A673 (cell line): ENCODE data around the gene TNRC6C. TPM values are rescaled to one million over a fixed set of nuclear protein-coding genes. Genes with fewer than 3 reads are reported as not detected.

Experiments used
- BruUV-seq: library from RNA; stranded (reverse); fragments of 400-500 nt; replicated peaks from 2 replicates; lab custom pipeline; 2021; lab: Mats Ljungman, UMichigan
- CTCF ChIA-PET: fragments of 300-600 bp; sonication (Branson Sonifier 250); formaldehyde crosslinking; loops from one replicate; lab custom pipeline; 2022; ENCODE audit warnings: antibody characterized with exemption; lab: Charles Lee
- POLR2A ChIA-PET: fragments of 300-600 bp; sonication (Branson Sonifier 250); formaldehyde crosslinking; loops from one replicate; lab custom pipeline; 2022; ENCODE audit warnings: antibody characterized with exemption; ENCODE audit not compliant: low non-redundant PET; lab: Charles Lee
- DNase-seq: peaks from one replicate; pipeline ENCODE4 v3.0.0-alpha.2; 2015; ENCODE audit warnings: low spot score
- H3K27ac ChIP-seq: fragments of 200-600 bp; sonication (generic); 2 replicates; pipeline ENCODE4 v1.5.1; 2016; ENCODE audit warnings: mixed run types, low read depth, mild to moderate bottlenecking, mixed read lengths, antibody characterized with exemption, low read length; ENCODE audit not compliant: poor library complexity, severe bottlenecking
- H3K27me3 ChIP-seq: fragments of 200-600 bp; sonication (generic); replicated peaks from 2 replicates; pipeline ENCODE4 v1.6.1; 2017; ENCODE audit warnings: mixed run types, low read depth, mild to moderate bottlenecking, mixed read lengths, antibody characterized with exemption, low read length; ENCODE audit not compliant: insufficient read depth, poor library complexity
- H3K36me3 ChIP-seq: fragments of 200-600 bp; sonication (generic); 2 replicates; pipeline ENCODE4 v1.6.1; 2016; ENCODE audit warnings: mixed run types, mild to moderate bottlenecking, mixed read lengths, antibody characterized with exemption, low read length; ENCODE audit not compliant: insufficient read depth, poor library complexity, severe bottlenecking
- H3K4me1 ChIP-seq: fragments of 200-600 bp; sonication (generic); 2 replicates; pipeline ENCODE4 v1.6.1; 2017; ENCODE audit warnings: mixed run types, mild to moderate bottlenecking, mixed read lengths, antibody characterized with exemption, low read length; ENCODE audit not compliant: insufficient read depth, poor library complexity, severe bottlenecking
- H3K4me3 ChIP-seq: fragments of 200-600 bp; sonication (generic); 2 replicates; pipeline ENCODE4 v1.5.1; 2016; ENCODE audit warnings: low read depth, mixed run types, mild to moderate bottlenecking, mixed read lengths, low read length; ENCODE audit not compliant: poor library complexity, severe bottlenecking
- H3K9me3 ChIP-seq: fragments of 200-600 bp; sonication (generic); 2 replicates; pipeline ENCODE4 v1.6.1; 2016; ENCODE audit warnings: mixed run types, low read depth, mild to moderate bottlenecking, mixed read lengths, antibody characterized with exemption, low read length; ENCODE audit not compliant: poor library complexity, severe bottlenecking
- CTCF ChIP-seq: fragments of 300-800, 200-600 bp; sonication (generic); conservative IDR thresholded peaks from 2 replicates; pipeline ENCODE4 v1.5.1; 2017; ENCODE audit warnings: low read depth, mild to moderate bottlenecking, antibody characterized with exemption, low read length, moderate library complexity, mixed read lengths
- EZH2 ChIP-seq: fragments of 200-600 bp; sonication (generic); IDR thresholded peaks from 2 replicates; pipeline ENCODE4 v1.6.1; 2017; ENCODE audit warnings: borderline replicate concordance, low read depth, mild to moderate bottlenecking, mixed read lengths, antibody characterized with exemption, low read length; ENCODE audit not compliant: poor library complexity, severe bottlenecking
- intact Hi-C: fragments of 100-400 bp; cut with micrococcal nuclease; formaldehyde crosslinking; loops from one replicate; pipeline ENCODE4 v1.10.0; 2022; ENCODE audit not compliant: unreplicated experiment
- total RNA-seq: library from RNA; stranded (reverse); gene quantifications from 2 replicates; pipeline ENCODE4 v1.2.3, GENCODE V29; 2021

Gene TNRC6C
- total RNA-seq, 1 experiment from 2014 or later: 26.7 TPM

- no peak overlapping the region for H3K27ac ChIP-seq
- intact Hi-C loops: no loop called here
- CTCF ChIA-PET: no interaction called here
- POLR2A ChIA-PET: no interaction called here
- peaks cover 47% of the 10 kb centered on the region for H3K36me3 ChIP-seq
- no peaks in the 10 kb centered on the region for H3K9me3 ChIP-seq
- no peaks in the 10 kb centered on the region for H3K27me3 ChIP-seq
- no peak for TF ChIP-seq CTCF
- no peak for TF ChIP-seq EZH2
- H3K4me1 ChIP-seq: no peaks in the 10 kb centered on the region
- H3K4me3 ChIP-seq: no peak overlapping the region
- no peak for DNase-seq
- BruUV-seq: no TSS peak
These were observed 136.5 kb downstream of the TNRC6C start for GRCh38 chr17:78095035-78095434.

DNA sequence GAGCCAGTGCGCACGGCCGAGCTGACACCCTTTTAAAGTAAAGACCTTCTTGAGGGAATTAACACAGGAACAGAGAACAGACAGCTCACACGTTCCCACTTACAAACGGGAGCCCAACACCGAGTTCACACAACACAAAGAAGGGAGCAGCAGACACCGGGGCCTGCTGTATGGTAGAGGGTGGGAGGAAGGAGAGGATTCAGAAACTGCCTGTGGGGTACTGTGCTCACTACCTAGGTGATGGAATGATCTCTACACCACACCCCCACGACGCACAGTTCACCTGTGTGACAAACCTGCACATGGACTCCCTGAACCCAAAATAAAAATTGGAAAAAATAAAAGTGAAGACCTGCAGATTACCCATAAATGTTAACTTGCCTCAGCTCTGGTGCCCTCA is 137.6 kb downstream of the TNRC6C start:
- H3K4me3 ChIP-seq: no peak overlapping the region
- no peaks in the 10 kb centered on the region for H3K9me3 ChIP-seq
- CTCF ChIA-PET: no interaction called here
- no peak for DNase-seq
- H3K4me1 ChIP-seq: no peaks in the 10 kb centered on the region
- intact Hi-C loops: no loop called here
- no peak overlapping the region for H3K27ac ChIP-seq
- BruUV-seq: no TSS peak
- POLR2A ChIA-PET: no interaction called here
- TF ChIP-seq EZH2 (no peak), CTCF (no peak)
- H3K36me3 ChIP-seq: peaks cover 47% of the 10 kb centered on the region
- H3K27me3 ChIP-seq: no peaks in the 10 kb centered on the region

DNA sequence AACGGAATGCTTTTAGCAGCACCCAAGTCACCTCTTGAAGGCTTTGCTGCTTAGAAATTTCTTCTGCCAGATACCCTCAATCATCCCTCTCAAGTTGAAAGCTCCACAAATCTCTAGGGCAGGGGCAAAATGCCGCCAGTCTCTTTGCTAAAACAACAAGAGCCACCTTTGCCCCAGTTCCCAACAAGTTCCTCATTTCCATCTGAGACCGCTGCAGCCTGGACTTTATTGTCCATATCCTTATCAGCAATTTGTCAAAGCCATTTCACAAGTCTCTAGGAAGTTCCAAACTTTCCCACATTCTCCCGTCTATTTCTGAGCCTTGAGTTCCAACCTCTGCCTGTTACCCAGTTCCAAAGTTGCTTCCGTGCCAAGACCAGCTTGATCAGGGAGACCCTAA is 142.6 kb downstream of the TNRC6C start:
- TF ChIP-seq EZH2 (no peak), CTCF (no peak)
- H3K27ac ChIP-seq: no peak overlapping the region
- H3K4me3 ChIP-seq: no peak overlapping the region
- DNase-seq: no peak
- no peaks in the 10 kb centered on the region for H3K4me1 ChIP-seq
- H3K27me3 ChIP-seq: no peaks in the 10 kb centered on the region
- ChIA-PET POLR2A (no interaction called here), CTCF (no interaction called here)
- intact Hi-C loops: no loop called here
- H3K9me3 ChIP-seq: no peaks in the 10 kb centered on the region
- BruUV-seq: no TSS peak
- H3K36me3 ChIP-seq: peaks cover 27% of the 10 kb centered on the region
